ENCODE data around the gene PCNX4.
"Not testable (repeated sequence)": the region's sequence is repeated elsewhere in the genome, so short reads cannot be mapped to it uniquely, and the experiment has no call there.

Gene PCNX4

GRCh38 chr14:60091550-60092525 is at the start of gene PCNX4:
Gene PCNX4 (plus strand): TSS chr14:60091923. CDS start chr14:60107639, 15,716 bp downstream.
- DNase-seq, result peak; percentile 99

- not testable (repeated sequence) for DNase-seq
These were observed 43.7 kb upstream of the PCNX4 start for GRCh38 chr14:60047976-60048375.

GRCh38 chr14:60051721-60052221 is 40.0 kb upstream of the PCNX4 start:
- DNase-seq, result no peak

GRCh38 chr14:60058087-60058486 is 33.6 kb upstream of the PCNX4 start:
- no peak for DNase-seq

- no peak for DNase-seq
These were observed 30.4 kb upstream of the PCNX4 start for GRCh38 chr14:60061371-60061770.

GRCh38 chr14:60064491-60065072 is 27.1 kb upstream of the PCNX4 start:
- DNase-seq, result peak; percentile 49

- no peak for DNase-seq
These were observed 23.8 kb upstream of the PCNX4 start for GRCh38 chr14:60067882-60068281.

GRCh38 chr14:60079723-60080122 is 12.0 kb upstream of the PCNX4 start:
- no peak for DNase-seq

GRCh38 chr14:60085085-60085484 is 6.6 kb upstream of the PCNX4 start:
- no peak for DNase-seq

- no peak for DNase-seq
These were observed 6.0 kb upstream of the PCNX4 start for GRCh38 chr14:60085693-60086092.

- DNase-seq, result no peak
These were observed 4.1 kb upstream of the PCNX4 start for GRCh38 chr14:60087668-60088067.

- DNase-seq, result no peak
These were observed 2.5 kb upstream of the PCNX4 start for GRCh38 chr14:60089221-60089620.

- peak; percentile 88 for DNase-seq
These were observed 731 bp upstream of the PCNX4 start for GRCh38 chr14:60090864-60091519.

GRCh38 chr14:60092526-60092920 is 800 bp downstream of the PCNX4 start:
- DNase-seq, result no peak

- DNase-seq, result no peak
These were observed 1.4 kb downstream of the PCNX4 start for GRCh38 chr14:60093080-60093479.

- no peak for DNase-seq
These were observed 1.9 kb downstream of the PCNX4 start for GRCh38 chr14:60093606-60094005.

GRCh38 chr14:60094306-60094897 is 2.7 kb downstream of the PCNX4 start:
- no peak for DNase-seq

- DNase-seq, result no peak
These were observed 3.5 kb downstream of the PCNX4 start for GRCh38 chr14:60095231-60095630.

- DNase-seq, result peak; percentile 16
These were observed 4.2 kb downstream of the PCNX4 start for GRCh38 chr14:60095781-60096450.

GRCh38 chr14:60097974-60098373 is 6.3 kb downstream of the PCNX4 start:
- DNase-seq, result no peak

- not testable (repeated sequence) for DNase-seq
These were observed 8.1 kb downstream of the PCNX4 start for GRCh38 chr14:60099855-60100254.

- no peak for DNase-seq
These were observed 10.1 kb downstream of the PCNX4 start for GRCh38 chr14:60101786-60102185.
